ENCODE measurements around the gene RAD51B. TPM values are rescaled to one million over a fixed set of nuclear protein-coding genes. Genes with fewer than 3 reads are reported as not detected.
A peak's percentile ranks its signal among the peaks of the same experiment; 100 is the strongest.

The RAD51B gene
- total and polyA plus RNA-seq, 4 donors, result 2.8 to 39.6 (median 13.3) TPM; not detected in 1

GRCh38 chr14:68625366-68626090 is 805.9 kb downstream of the RAD51B start:
- Histone ChIP-seq H3K4me1 (ENCODE audit: control insufficient read depth in 1 of 2, insufficient read depth in 2 of 2, low read length in 2 of 2) (peaks cover 0 to 3% of the 10 kb centered on the region in 2 donors), H3K9me3 (ENCODE audit: control insufficient read depth, low read length) (no peaks in the 10 kb centered on the region), H3K4me3 (ENCODE audit: low read length in 2 of 2) (no peak overlapping the region), H3K27ac (ENCODE audit: low read depth in 1 of 2, low read length in 2 of 2) (peak overlapping the region in 1 of 2 donors; percentile 22), H3K36me3 (ENCODE audit: control insufficient read depth in 1 of 2, insufficient read depth in 2 of 2, low read length in 1 of 2) (no peaks in the 10 kb centered on the region), H3K27me3 (ENCODE audit: control insufficient read depth in 1 of 2, insufficient read depth in 2 of 2, low read length in 1 of 2) (no peaks in the 10 kb centered on the region)
- DNase-seq (no peak), ATAC-seq (ENCODE audit: low FRiP score) (no peak)
- intact Hi-C loops (cut with DNase I), result loop anchor here (2.0 to 10.0 kb wide), 6 partner anchors 55 to 231 kb away; partner anchors contain the start of gene ZFP36L1 (in 1 of the 2)
- 82 to 83% methylated on average over 7 of the region's 7 CpGs for WGBS, 2 donors

GRCh38 chr14:68626386-68626785 is 806.8 kb downstream of the RAD51B start:
- intact Hi-C loops (cut with DNase I), result loop anchor here (2.0 to 10.0 kb wide), 6 partner anchors 54 to 232 kb away; partner anchors contain the start of gene ZFP36L1 (in 1 of the 2)
- Histone ChIP-seq H3K27me3 (ENCODE audit: control insufficient read depth in 1 of 2, insufficient read depth in 2 of 2, low read length in 1 of 2) (no peaks in the 10 kb centered on the region), H3K4me3 (ENCODE audit: low read length in 2 of 2) (no peak overlapping the region), H3K4me1 (ENCODE audit: control insufficient read depth in 1 of 2, insufficient read depth in 2 of 2, low read length in 2 of 2) (peaks cover 0 to 3% of the 10 kb centered on the region in 2 donors), H3K36me3 (ENCODE audit: control insufficient read depth in 1 of 2, insufficient read depth in 2 of 2, low read length in 1 of 2) (no peaks in the 10 kb centered on the region), H3K27ac (ENCODE audit: low read depth in 1 of 2, low read length in 2 of 2) (peak overlapping the region; percentile 35 to 69), H3K9me3 (ENCODE audit: control insufficient read depth, low read length) (no peaks in the 10 kb centered on the region)
- 5 to 7% methylated on average over 1 of the region's 1 CpG for WGBS, 2 donors
- ATAC-seq (ENCODE audit: low FRiP score) (peak; percentile 16), DNase-seq (peak in 1 of 2 donors; percentile 62)

GRCh38 chr14:68627050-68627867 is 807.7 kb downstream of the RAD51B start:
- Histone ChIP-seq H3K4me3 (ENCODE audit: low read length in 2 of 2) (no peak overlapping the region), H3K27ac (ENCODE audit: low read depth in 1 of 2, low read length in 2 of 2) (peak overlapping the region; percentile 60 to 69), H3K4me1 (ENCODE audit: control insufficient read depth in 1 of 2, insufficient read depth in 2 of 2, low read length in 2 of 2) (peaks cover 0 to 3% of the 10 kb centered on the region in 2 donors), H3K36me3 (ENCODE audit: control insufficient read depth in 1 of 2, insufficient read depth in 2 of 2, low read length in 1 of 2) (no peaks in the 10 kb centered on the region), H3K27me3 (ENCODE audit: control insufficient read depth in 1 of 2, insufficient read depth in 2 of 2, low read length in 1 of 2) (no peaks in the 10 kb centered on the region), H3K9me3 (ENCODE audit: control insufficient read depth, low read length) (no peaks in the 10 kb centered on the region)
- ATAC-seq (ENCODE audit: low FRiP score), result peak; percentile 52
- intact Hi-C loops (cut with DNase I), result loop anchor here (2.0 to 10.0 kb wide), 6 partner anchors 54 to 232 kb away; partner anchors contain the start of gene ZFP36L1 (in 1 of the 2)
- 16 to 27% methylated on average over 6 of the region's 6 CpGs for WGBS, 2 donors
- DNase-seq, result peak; percentile 80 to 83

- H3K27ac ChIP-seq (ENCODE audit: low read depth in 1 of 2, low read length in 2 of 2), result no peak overlapping the region
- WGBS, 2 donors, result 56 to 66% methylated on average over 37 of the region's 37 CpGs
- no peak for ATAC-seq (ENCODE audit: low FRiP score)
- no peak overlapping the region for H3K4me3 ChIP-seq (ENCODE audit: low read length in 2 of 2)
- H3K9me3 ChIP-seq (ENCODE audit: control insufficient read depth, low read length), result no peaks in the 10 kb centered on the region
- intact Hi-C loops (cut with DNase I), result loop anchor here (2.0 to 10.0 kb wide), 6 partner anchors 53 to 233 kb away; partner anchors contain the start of gene ZFP36L1 (in 1 of the 2)
- H3K27me3 ChIP-seq (ENCODE audit: control insufficient read depth in 1 of 2, insufficient read depth in 2 of 2, low read length in 1 of 2), result no peaks in the 10 kb centered on the region
- H3K4me1 ChIP-seq (ENCODE audit: control insufficient read depth in 1 of 2, insufficient read depth in 2 of 2, low read length in 2 of 2), result peaks cover 0 to 3% of the 10 kb centered on the region in 2 donors
- H3K36me3 ChIP-seq (ENCODE audit: control insufficient read depth in 1 of 2, insufficient read depth in 2 of 2, low read length in 1 of 2), result no peaks in the 10 kb centered on the region
- peak; percentile 63 to 74 for DNase-seq
These were observed 808.5 kb downstream of the RAD51B start for GRCh38 chr14:68627868-68628604.

GRCh38 chr14:68628605-68629310 is 809.2 kb downstream of the RAD51B start:
- H3K4me3 ChIP-seq (ENCODE audit: low read length in 2 of 2), result no peak overlapping the region
- ATAC-seq (ENCODE audit: low FRiP score), result no peak
- H3K27me3 ChIP-seq (ENCODE audit: control insufficient read depth in 1 of 2, insufficient read depth in 2 of 2, low read length in 1 of 2), result no peaks in the 10 kb centered on the region
- no peaks in the 10 kb centered on the region for H3K9me3 ChIP-seq (ENCODE audit: control insufficient read depth, low read length)
- intact Hi-C loops (cut with DNase I), result loop anchor here (5.0 to 10.0 kb wide), 3 partner anchors 61 to 234 kb away; no protein-coding TSS in a partner anchor
- 65 to 71% methylated on average over 30 of the region's 30 CpGs for WGBS, 2 donors
- peak in 1 of 2 donors; percentile 38 for DNase-seq
- H3K4me1 ChIP-seq (ENCODE audit: control insufficient read depth in 1 of 2, insufficient read depth in 2 of 2, low read length in 2 of 2), result peaks cover 0 to 3% of the 10 kb centered on the region in 2 donors
- H3K27ac ChIP-seq (ENCODE audit: low read depth in 1 of 2, low read length in 2 of 2), result no peak overlapping the region
- H3K36me3 ChIP-seq (ENCODE audit: control insufficient read depth in 1 of 2, insufficient read depth in 2 of 2, low read length in 1 of 2), result no peaks in the 10 kb centered on the region

GRCh38 chr14:68630081-68630571 is 810.5 kb downstream of the RAD51B start:
- WGBS, 2 donors, result 60 to 66% methylated on average over 8 of the region's 8 CpGs

GRCh38 chr14:68630611-68631393 is 811.2 kb downstream of the RAD51B start:
- ATAC-seq (ENCODE audit: low FRiP score) (peak; percentile 53), DNase-seq (no peak)
- Histone ChIP-seq H3K27ac (ENCODE audit: low read depth in 1 of 2, low read length in 2 of 2) (no peak overlapping the region), H3K27me3 (ENCODE audit: control insufficient read depth in 1 of 2, insufficient read depth in 2 of 2, low read length in 1 of 2) (no peaks in the 10 kb centered on the region), H3K9me3 (ENCODE audit: control insufficient read depth, low read length) (no peaks in the 10 kb centered on the region), H3K4me3 (ENCODE audit: low read length in 2 of 2) (no peak overlapping the region), H3K4me1 (ENCODE audit: control insufficient read depth in 1 of 2, insufficient read depth in 2 of 2, low read length in 2 of 2) (peaks cover 0 to 3% of the 10 kb centered on the region in 2 donors), H3K36me3 (ENCODE audit: control insufficient read depth in 1 of 2, insufficient read depth in 2 of 2, low read length in 1 of 2) (no peaks in the 10 kb centered on the region)
- WGBS, 2 donors, result 46 to 57% methylated on average over 11 of the region's 11 CpGs
- intact Hi-C loops (cut with DNase I), result loop anchor here in 1 of 2 donors (5.0 kb wide), 1 partner anchor 484 kb away; no protein-coding TSS in a partner anchor

More at GRCh38 chr14:68630081-68630571, 810.5 kb downstream of the RAD51B start:
- no peaks in the 10 kb centered on the region for H3K9me3 ChIP-seq (ENCODE audit: control insufficient read depth, low read length)
- ATAC-seq (ENCODE audit: low FRiP score) (no peak), DNase-seq (peak in 1 of 2 donors; percentile 23)
- no peaks in the 10 kb centered on the region for H3K27me3 ChIP-seq (ENCODE audit: control insufficient read depth in 1 of 2, insufficient read depth in 2 of 2, low read length in 1 of 2)
- peaks cover 0 to 3% of the 10 kb centered on the region in 2 donors for H3K4me1 ChIP-seq (ENCODE audit: control insufficient read depth in 1 of 2, insufficient read depth in 2 of 2, low read length in 2 of 2)
- no peak overlapping the region for H3K4me3 ChIP-seq (ENCODE audit: low read length in 2 of 2)
- H3K27ac ChIP-seq (ENCODE audit: low read depth in 1 of 2, low read length in 2 of 2), result no peak overlapping the region
- intact Hi-C loops (cut with DNase I), result loop anchor here in 1 of 2 donors (5.0 kb wide), 1 partner anchor 483 kb away; no protein-coding TSS in a partner anchor
- no peaks in the 10 kb centered on the region for H3K36me3 ChIP-seq (ENCODE audit: control insufficient read depth in 1 of 2, insufficient read depth in 2 of 2, low read length in 1 of 2)

All from aorta (tissue), 5 donors.